Fibroblast of pulmonary artery (primary cell): Measurements from ENCODE around the gene CFAP92.

Source experiments
- DNase-seq: peaks from one replicate; pipeline ENCODE4 v3.0.0-alpha.2; 2010; ENCODE audit warnings: low read depth
- H3K4me3 ChIP-seq: replicated peaks from 2 replicates; pipeline ENCODE4 v1.5.1; 2011; ENCODE audit warnings: low read depth, mild to moderate bottlenecking, control low read depth, low read length, moderate library complexity
- CTCF ChIP-seq: IDR thresholded peaks from 2 replicates; pipeline ENCODE4 v1.5.1; 2011; ENCODE audit warnings: mild to moderate bottlenecking, control low read depth, low read length, inconsistent platforms; ENCODE audit errors: missing control alignments

Gene CFAP92

GRCh38 chr3:128996726-128997125 is 2.9 kb upstream of the CFAP92 start:
- no peak for TF ChIP-seq CTCF
- DNase-seq = no peak
- no peak overlapping the region for H3K4me3 ChIP-seq

- DNase-seq = no peak
Measured at GRCh38 chr3:128996200-128996599, 2.3 kb upstream of the CFAP92 start.

GRCh38 chr3:128995737-128996136 is 1.9 kb upstream of the CFAP92 start:
- H3K4me3 ChIP-seq = no peak overlapping the region
- no peak for DNase-seq
- no peak for TF ChIP-seq CTCF

More at GRCh38 chr3:128996200-128996599, 2.3 kb upstream of the CFAP92 start:
- no peak for TF ChIP-seq CTCF
- H3K4me3 ChIP-seq = no peak overlapping the region

- no peak overlapping the region for H3K4me3 ChIP-seq
- no peak for DNase-seq
- no peak for TF ChIP-seq CTCF
Measured at GRCh38 chr3:128994581-128995546, 988 bp upstream of the CFAP92 start.

- DNase-seq = no peak
- peak overlapping the region; percentile 44 for H3K4me3 ChIP-seq
- no peak for TF ChIP-seq CTCF
Measured at GRCh38 chr3:128994173-128994512, 267 bp upstream of the CFAP92 start.

GRCh38 chr3:128992926-128993460 is 883 bp downstream of the CFAP92 start:
- no peak for DNase-seq
- no peak overlapping the region for H3K4me3 ChIP-seq
- TF ChIP-seq CTCF = no peak
